ENCODE measurements around the gene CMC2.

Gene CMC2

DNA sequence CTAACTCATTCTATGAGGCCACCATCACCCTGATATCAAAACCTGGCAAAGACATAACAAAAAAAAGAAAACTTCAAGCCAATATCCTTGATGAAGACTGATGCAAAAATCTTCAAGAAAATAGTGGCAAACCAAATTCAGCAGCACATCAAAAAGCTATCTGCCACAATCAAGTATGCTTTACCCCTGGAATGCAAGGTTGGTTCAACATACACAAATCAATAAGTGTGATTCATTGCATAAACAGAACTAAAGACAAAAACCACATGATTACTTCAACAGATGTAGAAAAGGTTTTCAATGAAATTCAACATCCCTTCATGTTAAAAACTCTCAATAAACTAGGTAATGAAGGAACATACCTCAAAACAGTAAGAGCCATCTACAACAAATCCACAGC, 48.4 kb downstream of the CMC2 start:
- H3K4me3 ChIP-seq (ENCODE audit: low read depth, low read length): no peak overlapping the region
- DNase-seq: no peak
- TF ChIP-seq CTCF (IDR thresholded peaks at IDR 0.05; ENCODE audit: low read depth, low read length): no peak
- H3K36me3 ChIP-seq: no peaks in the 10 kb centered on the region
- H3K27me3 ChIP-seq (ENCODE audit: insufficient read depth, low read depth, severe bottlenecking): no peaks in the 10 kb centered on the region
- no peaks in the 10 kb centered on the region for H3K9me3 ChIP-seq (ENCODE audit: severe bottlenecking)
- H3K27ac ChIP-seq: no peak overlapping the region

DNA sequence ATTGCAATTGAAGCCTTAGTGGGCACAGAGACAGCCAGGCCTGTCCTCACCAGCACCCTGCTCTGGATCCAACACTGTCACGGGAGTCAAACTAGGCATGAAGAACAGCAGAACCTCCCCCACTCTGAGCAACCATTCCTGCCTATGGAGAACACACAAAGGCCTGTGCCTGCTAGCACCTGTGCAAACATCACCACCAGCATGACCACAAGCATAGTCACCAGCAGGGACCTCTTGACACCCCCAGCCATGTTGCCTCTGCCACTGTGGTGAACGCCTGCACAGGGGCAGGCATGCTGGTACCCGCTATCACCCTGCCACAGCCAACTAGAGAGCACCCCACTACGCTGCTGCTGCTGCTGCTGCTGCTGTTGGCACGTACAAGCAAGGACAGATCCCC, 51.7 kb downstream of the CMC2 start:
- Histone ChIP-seq H3K36me3 (no peaks in the 10 kb centered on the region), H3K27ac (no peak overlapping the region), H3K27me3 (ENCODE audit: insufficient read depth, low read depth, severe bottlenecking) (no peaks in the 10 kb centered on the region), H3K9me3 (ENCODE audit: severe bottlenecking) (no peaks in the 10 kb centered on the region), H3K4me3 (ENCODE audit: low read depth, low read length) (no peak overlapping the region)
- TF ChIP-seq CTCF (IDR thresholded peaks at IDR 0.05; ENCODE audit: low read depth, low read length): no peak
- DNase-seq: no peak

GRCh38 chr16:80948886-80949493, 57.7 kb downstream of the CMC2 start:
- no peaks in the 10 kb centered on the region for H3K36me3 ChIP-seq
- H3K27me3 ChIP-seq (ENCODE audit: insufficient read depth, low read depth, severe bottlenecking): no peaks in the 10 kb centered on the region
- H3K4me3 ChIP-seq (ENCODE audit: low read depth, low read length): no peak overlapping the region
- no peak overlapping the region for H3K27ac ChIP-seq
- peak; percentile 79 for TF ChIP-seq CTCF (IDR thresholded peaks at IDR 0.05; ENCODE audit: low read depth, low read length)
- H3K9me3 ChIP-seq (ENCODE audit: severe bottlenecking): no peaks in the 10 kb centered on the region
- DNase-seq: peak; percentile 19

DNA sequence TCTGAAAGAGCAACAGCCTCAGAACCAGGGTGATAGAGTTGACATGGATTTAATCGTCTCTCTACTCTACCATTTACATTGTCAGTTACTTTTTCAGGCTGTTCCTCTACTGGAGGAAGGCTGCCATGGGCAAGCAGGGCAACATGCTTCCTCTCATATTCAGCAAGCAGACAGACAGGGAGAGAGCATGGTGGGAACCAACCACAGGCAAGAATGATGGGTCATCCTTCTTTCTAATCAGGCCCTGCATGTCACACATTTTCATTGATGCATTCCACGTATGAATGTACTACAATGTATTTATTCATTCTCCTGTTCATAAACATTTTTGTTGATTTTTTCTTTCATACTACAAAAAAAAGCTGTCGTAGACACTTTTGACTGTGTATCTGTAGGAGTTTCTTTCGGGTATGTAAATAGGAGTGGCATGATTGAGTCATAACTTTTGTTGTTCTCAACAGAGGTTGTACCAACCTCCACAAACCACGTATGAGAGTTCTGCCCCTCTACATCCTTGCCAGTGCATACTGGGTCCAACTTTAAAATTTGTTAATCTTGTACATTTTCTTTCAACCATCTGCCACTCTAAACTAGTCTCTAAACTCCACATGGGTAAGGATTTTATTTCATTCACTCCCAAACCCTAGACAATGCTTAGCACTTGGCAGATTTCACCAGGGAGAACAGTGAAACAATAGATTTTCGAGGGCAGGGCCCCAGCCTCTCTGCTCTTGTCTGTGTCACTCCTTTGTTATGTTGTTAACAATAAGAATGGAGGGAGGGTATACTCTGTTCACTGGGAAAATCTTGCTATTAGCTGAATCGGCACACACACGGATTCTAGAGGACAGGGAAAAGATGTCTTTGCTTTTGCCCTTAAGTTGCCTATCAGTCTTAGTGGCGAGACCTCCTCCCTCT, 58.7 kb downstream of the CMC2 start:
- no peaks in the 10 kb centered on the region for H3K27me3 ChIP-seq (ENCODE audit: insufficient read depth, low read depth, severe bottlenecking)
- TF ChIP-seq CTCF (IDR thresholded peaks at IDR 0.05; ENCODE audit: low read depth, low read length): no peak
- H3K27ac ChIP-seq: no peak overlapping the region
- no peaks in the 10 kb centered on the region for H3K36me3 ChIP-seq
- DNase-seq: no peak
- no peak overlapping the region for H3K4me3 ChIP-seq (ENCODE audit: low read depth, low read length)
- no peaks in the 10 kb centered on the region for H3K9me3 ChIP-seq (ENCODE audit: severe bottlenecking)

- Histone ChIP-seq H3K27me3 (ENCODE audit: insufficient read depth, low read depth, severe bottlenecking) (no peaks in the 10 kb centered on the region), H3K36me3 (no peaks in the 10 kb centered on the region), H3K27ac (no peak overlapping the region), H3K9me3 (ENCODE audit: severe bottlenecking) (no peaks in the 10 kb centered on the region), H3K4me3 (ENCODE audit: low read depth, low read length) (no peak overlapping the region)
- no peak for TF ChIP-seq CTCF (IDR thresholded peaks at IDR 0.05; ENCODE audit: low read depth, low read length)
- DNase-seq: no peak
Measured at GRCh38 chr16:80947239-80947638, 59.4 kb downstream of the CMC2 start.

All from WERI-Rb-1 (cell line).